PC-9 (cell line): ENCODE measurements around the gene SAMD8. TPM values are rescaled to one million over a fixed set of nuclear protein-coding genes. Genes with fewer than 3 reads are reported as not detected.
A peak's percentile ranks its signal among the peaks of the same experiment; 100 is the strongest.

Source experiments
- BruUV-seq: library from RNA; stranded (reverse); fragments of 400-500 nt; replicated peaks from 2 replicates; lab custom pipeline; 2021; lab: Mats Ljungman, UMichigan
- CTCF ChIA-PET: fragments of 300-600 bp; sonication (Branson Sonifier 250); formaldehyde crosslinking; loops from one replicate; lab custom pipeline; 2022; ENCODE audit warnings: antibody characterized with exemption; lab: Charles Lee
- POLR2A ChIA-PET: fragments of 300-600 bp; sonication (Branson Sonifier 250); formaldehyde crosslinking; loops from one replicate; lab custom pipeline; 2022; ENCODE audit warnings: antibody characterized with exemption; ENCODE audit not compliant: unreplicated experiment; lab: Charles Lee
- DNase-seq, 2 experiments: peaks; one replicate each; pipeline versions ENCODE4 v3.0.0 to v3.0.0-alpha.2; 2015 to 2022; ENCODE audit warnings: mixed read lengths in 1 of 2
- H2AFZ ChIP-seq: fragments of 200-600 bp; sonication (generic); 2 replicates; pipeline ENCODE4 v1.8.1; 2017; ENCODE audit warnings: antibody characterized with exemption
- H3F3A ChIP-seq: fragments of 200-600 bp; sonication (generic); 2 replicates; pipeline ENCODE4 v1.8.1; 2017; ENCODE audit warnings: antibody characterized with exemption, mild to moderate bottlenecking, low read depth; ENCODE audit not compliant: insufficient read depth
- H3K27ac ChIP-seq: fragments of 200-600 bp; sonication (generic); 2 replicates; pipeline ENCODE4 v1.6.1; 2016; ENCODE audit warnings: mixed run types
- H3K27me3 ChIP-seq: fragments of 200-600 bp; sonication (generic); 2 replicates; pipeline ENCODE4 v1.6.1; 2016; ENCODE audit warnings: low read depth, mixed run types; ENCODE audit not compliant: insufficient read depth
- H3K36me3 ChIP-seq: fragments of 200-600 bp; sonication (generic); 2 replicates; pipeline ENCODE4 v1.6.1; 2016; ENCODE audit warnings: low read depth, mixed run types
- H3K4me1 ChIP-seq: fragments of 200-600 bp; sonication (generic); replicated peaks from 2 replicates; pipeline ENCODE4 v1.6.1; 2016; ENCODE audit warnings: mixed run types; ENCODE audit not compliant: insufficient read depth
- H3K4me2 ChIP-seq: fragments of 200-600 bp; sonication (generic); 2 replicates; pipeline ENCODE4 v1.6.1; 2017; ENCODE audit warnings: mixed run types
- H3K4me3 ChIP-seq: fragments of 200-600 bp; sonication (generic); 2 replicates; pipeline ENCODE4 v1.6.1; 2016; ENCODE audit warnings: mixed run types
- H3K79me2 ChIP-seq: fragments of 200-600 bp; sonication (generic); 2 replicates; pipeline ENCODE4 v1.6.1; 2017; ENCODE audit warnings: low read depth, mixed run types
- H3K9me2 ChIP-seq: fragments of 200-600 bp; sonication (generic); 2 replicates; pipeline ENCODE4 v1.8.1; 2017; ENCODE audit warnings: mild to moderate bottlenecking; ENCODE audit not compliant: insufficient read depth
- H3K9me3 ChIP-seq: fragments of 200-600 bp; sonication (generic); 2 replicates; pipeline ENCODE4 v1.8.1; 2016; ENCODE audit warnings: low read depth; ENCODE audit not compliant: insufficient read depth
- H4K20me1 ChIP-seq: fragments of 200-600 bp; sonication (generic); 2 replicates; pipeline ENCODE4 v1.8.1; 2017; ENCODE audit not compliant: insufficient read depth
- CTCF ChIP-seq: fragments of 200-600 bp; sonication (generic); conservative IDR thresholded peaks from 2 replicates; pipeline ENCODE4 v1.6.1; 2017; ENCODE audit warnings: mixed run types, antibody characterized with exemption, mild to moderate bottlenecking, moderate library complexity
- EZH2 ChIP-seq: fragments of 200-600 bp; sonication (generic); IDR thresholded peaks from 2 replicates; pipeline ENCODE4 v1.8.0; 2017; ENCODE audit warnings: antibody characterized with exemption, low read depth
- intact Hi-C: fragments of 100-400 bp; cut with micrococcal nuclease; formaldehyde crosslinking; loops from one replicate; pipeline ENCODE4 v1.10.0; 2022; ENCODE audit not compliant: unreplicated experiment
- total RNA-seq: library from RNA; stranded (reverse); gene quantifications from 2 replicates; pipeline ENCODE4 v1.2.3, GENCODE V29; 2021

The SAMD8 gene
- total RNA-seq, 1 experiment from 2014 or later, result 31.1 TPM

GRCh38 chr10:75099952-75100763 lies 11.3 kb upstream of the SAMD8 start:
- POLR2A ChIA-PET, result no interaction called here
- Histone ChIP-seq H4K20me1 (no peaks in the 10 kb centered on the region), H3K9me2 (no peaks in the 10 kb centered on the region), H2AFZ (no peak overlapping the region), H3K4me2 (no peak overlapping the region), H3F3A (no peaks in the 10 kb centered on the region; the same call in 1 of the 2 replicates), H3K4me3 (no peak overlapping the region), H3K27ac (no peak overlapping the region), H3K27me3 (no peaks in the 10 kb centered on the region), H3K36me3 (no peaks in the 10 kb centered on the region), H3K9me3 (no peaks in the 10 kb centered on the region), H3K79me2 (no peaks in the 10 kb centered on the region), H3K4me1 (no peaks in the 10 kb centered on the region)
- DNase-seq, result peak; percentile 52 to 84
- CTCF ChIA-PET, result interaction anchor here (0.5 to 1.0 kb wide), 4 partner anchors 9 to 1086 kb away, joined by 3 to 5 read pairs (median 3); no protein-coding TSS in a partner anchor
- intact Hi-C loops, result loop anchor here (1.0 to 10.0 kb wide), 4 partner anchors 834 to 1215 kb away; no protein-coding TSS in a partner anchor
- TF ChIP-seq EZH2 (no peak), CTCF (peak; percentile 94)
- no TSS peak for BruUV-seq

GRCh38 chr10:75100764-75101291 lies 10.6 kb upstream of the SAMD8 start:
- no peak for TF ChIP-seq EZH2
- no peak for TF ChIP-seq CTCF
- no TSS peak for BruUV-seq
- H3F3A ChIP-seq, result no peaks in the 10 kb centered on the region; the same call in 1 of the 2 replicates
- ChIA-PET CTCF (interaction anchor here (0.5 to 1.0 kb wide), 2 partner anchors 857 to 862 kb away, joined by 3 read pairs; no protein-coding TSS in a partner anchor), POLR2A (no interaction called here)
- H3K9me3 ChIP-seq, result no peaks in the 10 kb centered on the region
- H3K36me3 ChIP-seq, result no peaks in the 10 kb centered on the region
- intact Hi-C loops, result loop anchor here (1.0 to 10.0 kb wide), 4 partner anchors 835 to 1216 kb away; no protein-coding TSS in a partner anchor
- DNase-seq, result no peak
- no peak overlapping the region for H3K4me3 ChIP-seq
- no peaks in the 10 kb centered on the region for H3K4me1 ChIP-seq
- H3K79me2 ChIP-seq, result no peaks in the 10 kb centered on the region
- no peak overlapping the region for H2AFZ ChIP-seq
- no peaks in the 10 kb centered on the region for H4K20me1 ChIP-seq
- no peaks in the 10 kb centered on the region for H3K9me2 ChIP-seq
- no peak overlapping the region for H3K27ac ChIP-seq
- no peaks in the 10 kb centered on the region for H3K27me3 ChIP-seq
- H3K4me2 ChIP-seq, result no peak overlapping the region

- Histone ChIP-seq H3K4me1 (no peaks in the 10 kb centered on the region), H3K4me3 (no peak overlapping the region), H2AFZ (no peak overlapping the region), H4K20me1 (no peaks in the 10 kb centered on the region), H3F3A (no peaks in the 10 kb centered on the region; the same call in 1 of the 2 replicates), H3K27me3 (no peaks in the 10 kb centered on the region), H3K9me3 (no peaks in the 10 kb centered on the region), H3K36me3 (no peaks in the 10 kb centered on the region), H3K79me2 (no peaks in the 10 kb centered on the region), H3K9me2 (no peaks in the 10 kb centered on the region), H3K27ac (no peak overlapping the region), H3K4me2 (no peak overlapping the region)
- ChIA-PET CTCF (interaction anchor here (0.5 kb wide), 1 partner anchor 157 kb away, joined by 3 read pairs; no protein-coding TSS in a partner anchor), POLR2A (no interaction called here)
- no TSS peak for BruUV-seq
- no peak for DNase-seq
- no peak for TF ChIP-seq EZH2
- intact Hi-C loops, result loop anchor here (10.0 kb wide), 2 partner anchors 987 to 1217 kb away; no protein-coding TSS in a partner anchor
Observed at GRCh38 chr10:75101416-75102251, 9.8 kb upstream of the SAMD8 start.
